HepG2 (cell line): ENCODE data around the gene B4GALT2. TPM values are rescaled to one million over a fixed set of nuclear protein-coding genes. Genes with fewer than 3 reads are reported as not detected.

Source experiments
- BHLHE40 ChIP-seq: IDR thresholded peaks from 2 replicates; pipeline ENCODE4 v1.6.1; 2011; ENCODE audit warnings: low read length, improper control_type of control experiment
- BORCS8-MEF2B ChIP-seq: sonication (generic); formaldehyde crosslinking; IDR thresholded peaks from 2 replicates; pipeline ENCODE4 v1.8.0; 2022; ENCODE audit warnings: mild to moderate bottlenecking, missing genetic modification reagents
- CBFB ChIP-seq: sonication (generic); formaldehyde crosslinking; IDR thresholded peaks from 2 replicates; pipeline ENCODE4 v1.4.0; 2020; ENCODE audit warnings: missing genetic modification reagents
- CCAR2 ChIP-seq: fragments of 200-400 bp; formaldehyde crosslinking; optimal IDR thresholded peaks from 2 replicates; pipeline ENCODE3; 2018; ENCODE audit warnings: low read depth, mild to moderate bottlenecking, low read length, moderate library complexity
- CREB1 ChIP-seq, 2 experiments: fragments of 450-650 bp in 1 of 2; IDR thresholded peaks; 2 replicates each; pipeline ENCODE4 v1.6.1; 2016 to 2017; ENCODE audit warnings: control low read depth in 1 of 2, mild to moderate bottlenecking in 1 of 2, missing compliant biosample characterization in 1 of 2, missing genetic modification characterization in 1 of 2
- ELF3 ChIP-seq: IDR thresholded peaks from 2 replicates; pipeline ENCODE4 v1.6.1; 2016; ENCODE audit warnings: missing genetic modification reagents, missing compliant biosample characterization
- KDM2A ChIP-seq: sonication (generic); formaldehyde crosslinking; IDR thresholded peaks from 2 replicates; pipeline ENCODE4 v1.4.0; 2020; ENCODE audit warnings: low read depth, missing genetic modification reagents, borderline replicate concordance
- KDM6A ChIP-seq: IDR thresholded peaks from 2 replicates; pipeline ENCODE4 v1.6.1; 2016; ENCODE audit warnings: low read depth
- MEIS1 ChIP-seq: sonication (generic); formaldehyde crosslinking; IDR thresholded peaks from 2 replicates; pipeline ENCODE4 v1.9.0; 2021; ENCODE audit warnings: mild to moderate bottlenecking, missing genetic modification reagents, moderate library complexity, borderline replicate concordance
- MYC ChIP-seq: sonication (generic); formaldehyde crosslinking; IDR thresholded peaks from 2 replicates; pipeline ENCODE4 v1.9.0; 2021; ENCODE audit warnings: missing genetic modification reagents, borderline replicate concordance
- NPAS2 ChIP-seq: sonication (generic); formaldehyde crosslinking; IDR thresholded peaks from 2 replicates; pipeline ENCODE4 v1.8.0; 2022; ENCODE audit warnings: mild to moderate bottlenecking, missing genetic modification reagents, borderline replicate concordance
- NR1H2 ChIP-seq: sonication (generic); formaldehyde crosslinking; IDR thresholded peaks from 2 replicates; pipeline ENCODE4 v1.8.1; 2022; ENCODE audit warnings: low read depth, missing genetic modification reagents, borderline replicate concordance
- POLR2AphosphoS2 ChIP-seq: IDR thresholded peaks from 2 replicates; pipeline ENCODE4 v1.6.1; 2011; ENCODE audit warnings: low read depth, low read length, improper control_type of control experiment
- TAF1 ChIP-seq: sonication (generic); formaldehyde crosslinking; IDR thresholded peaks from 2 replicates; pipeline ENCODE4 v1.4.0; 2020; ENCODE audit warnings: missing genetic modification reagents
- TGIF2 ChIP-seq: IDR thresholded peaks from 2 replicates; pipeline ENCODE4 v1.6.1; 2016; ENCODE audit warnings: control low read depth, missing compliant biosample characterization
- U2AF2 ChIP-seq: fragments of 200-400 bp; formaldehyde crosslinking; IDR thresholded peaks from 2 replicates; pipeline ENCODE4 v1.6.1; 2017; ENCODE audit warnings: low read depth, mild to moderate bottlenecking, low read length
- ZFP1 ChIP-seq: IDR thresholded peaks from 2 replicates; pipeline ENCODE4 v1.6.1; 2016
- ZNF160 ChIP-seq: sonication (generic); formaldehyde crosslinking; IDR thresholded peaks from 2 replicates; pipeline ENCODE4 v1.8.0; 2022; ENCODE audit warnings: mild to moderate bottlenecking, inconsistent platforms, missing genetic modification reagents
- ZNF274 ChIP-seq: sonication (generic); formaldehyde crosslinking; IDR thresholded peaks from 2 replicates; pipeline ENCODE4 v1.5.1; 2020; ENCODE audit warnings: mild to moderate bottlenecking, missing genetic modification reagents
- ZNF292 ChIP-seq: sonication (generic); formaldehyde crosslinking; IDR thresholded peaks from 2 replicates; pipeline ENCODE4 v1.8.1; 2022; ENCODE audit warnings: mild to moderate bottlenecking, low read depth, missing genetic modification reagents, borderline replicate concordance
- ZNF670 ChIP-seq: sonication (generic); formaldehyde crosslinking; IDR thresholded peaks from 2 replicates; pipeline ENCODE4 v1.8.0; 2022; ENCODE audit warnings: mild to moderate bottlenecking, missing genetic modification reagents, borderline replicate concordance
- ZNF768 ChIP-seq: sonication (generic); formaldehyde crosslinking; IDR thresholded peaks from 2 replicates; pipeline ENCODE4 v1.4.0; 2020; ENCODE audit warnings: missing genetic modification reagents
- ZNF883 ChIP-seq: sonication (generic); formaldehyde crosslinking; IDR thresholded peaks from 2 replicates; pipeline ENCODE4 v1.5.1; 2020; ENCODE audit warnings: mild to moderate bottlenecking, missing genetic modification reagents; ENCODE audit errors: not compliant biosample characterization
- ZSCAN9 ChIP-seq: IDR thresholded peaks from 2 replicates; pipeline ENCODE4 v1.6.1; 2016; ENCODE audit warnings: borderline replicate concordance
- polyA plus RNA-seq, 8 experiments: library from polyadenylated mRNA; depleted of rRNA in 3 of 8; stranded (reverse) in 7 of 8; unstranded in 1 of 8; fragments of >200 nt; fragmentation: Illumina TruSeq in 4 of 8; extraction: Trizol in 4 of 8; gene quantifications; 2 replicates each; pipeline versions ENCODE4 v1.2.1 to v1.2.3, GENCODE V29; 2011 to 2016; ENCODE audit warnings: low read depth in 4 of 8, missing spikeins in 1 of 8, mixed read lengths in 1 of 8; ENCODE audit not compliant: insufficient read depth in 1 of 8
- total RNA-seq, 5 experiments: library from RNA; depleted of rRNA; stranded (reverse); fragments of >200 nt; fragmentation: Illumina TruSeq; extraction: Trizol; gene quantifications; 2 replicates each; pipeline ENCODE4 v1.2.3, GENCODE V29; 2016; ENCODE audit warnings: low read depth in 1 of 5
- TF ChIP-seq, protein P1 (sequence below): sonication (generic); formaldehyde crosslinking; IDR thresholded peaks from 2 replicates; pipeline ENCODE4 v1.8.1; 2023; ENCODE audit warnings: missing genetic modification reagents, inconsistent platforms, borderline replicate concordance
- TF ChIP-seq, protein P2 (sequence below): IDR thresholded peaks from 2 replicates; pipeline ENCODE4 v1.6.1; 2016; ENCODE audit warnings: missing genetic modification reagents, missing compliant biosample characterization
- TF ChIP-seq, protein P3 (sequence below): sonication (generic); formaldehyde crosslinking; IDR thresholded peaks from 2 replicates; pipeline ENCODE4 v1.8.0; 2022; ENCODE audit warnings: mild to moderate bottlenecking, missing genetic modification reagents, borderline replicate concordance

The B4GALT2 gene
- total and polyA plus RNA-seq, 2 of the 13 experiments (the other 11 are each of a cell fraction or from before 2014, with no cell fraction given) = 41.9 to 78.0 TPM

DNA sequence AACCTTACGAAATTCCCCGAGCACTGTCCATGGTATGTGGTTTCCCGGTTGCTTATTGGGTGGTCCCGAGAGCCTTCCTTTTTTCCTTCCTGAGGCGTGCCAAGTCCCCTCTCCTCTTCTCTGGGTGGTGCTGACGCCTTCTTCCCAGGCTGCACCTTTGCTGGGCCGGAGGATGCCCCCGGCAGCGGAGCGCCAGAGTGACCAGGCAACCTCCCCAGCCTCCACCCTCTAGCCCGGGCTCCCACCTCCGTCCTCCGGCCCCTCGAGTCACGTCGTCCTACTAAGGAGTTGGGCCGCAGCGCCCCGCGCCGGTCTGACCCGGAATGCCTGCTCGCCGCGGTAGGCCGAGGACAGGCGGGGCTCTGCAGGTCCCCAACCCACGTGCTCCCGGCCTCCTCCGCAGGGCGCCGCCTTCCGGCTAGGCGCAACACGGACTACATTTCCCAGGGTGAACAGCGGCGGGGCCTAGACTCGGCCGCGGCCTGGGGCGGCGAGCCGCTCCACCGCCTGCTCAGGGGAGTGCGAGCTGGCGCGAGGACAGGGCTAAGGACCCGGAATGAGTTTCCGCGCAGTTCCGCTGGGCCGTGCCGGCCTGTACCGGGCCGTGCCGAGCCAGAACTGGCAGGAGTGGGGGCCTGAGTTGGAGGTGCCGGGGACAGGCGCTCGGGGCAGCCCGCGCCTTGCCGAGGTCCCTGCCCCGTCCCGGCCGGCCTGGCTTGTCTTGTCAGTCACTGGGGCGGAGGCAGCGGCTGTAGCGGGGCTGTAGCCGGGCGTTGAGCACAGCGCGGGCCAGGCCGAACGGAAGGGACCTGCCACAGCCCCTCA lies 32.6 kb upstream of the B4GALT2 start, which contains the start of gene IPO13 (continued):
- TF ChIP-seq MYC (peak; percentile 99), BHLHE40 (no peak; the same call in 1 of the 2 replicates), ELF3 (peak; percentile 86), NPAS2 (no peak), ZNF274 (CRISPR knock-in tag) (peak; percentile 90), ZNF160 (CRISPR knock-in tag) (peak; percentile 85; the same call in 1 of the 2 replicates), U2AF2 (0 out of 2 replicates have a peak, but pooled peaks have one; percentile 57), ZNF883 (CRISPR knock-in tag) (peak; percentile 90), ZNF292 (CRISPR knock-in tag) (no peak), CBFB (CRISPR knock-in tag) (peak; percentile 89), BORCS8-MEF2B (peak; percentile 72), TGIF2 (CRISPR knock-in tag) (peak; percentile 16; the same call in 1 of the 2 replicates), ZSCAN9 (CRISPR knock-in tag) (peak; percentile 49; the same call in 1 of the 2 replicates), KDM2A (peak; percentile 95), CREB1 (IDR thresholded peaks at IDR 0.05) (peak; percentile 66), CREB1 (CRISPR knock-in tag; IDR thresholded peaks at IDR 0.05) (peak; percentile 59; the same call in 1 of the 2 replicates), ZNF670 (CRISPR knock-in tag) (peak; percentile 94; the same call in 1 of the 2 replicates), MEIS1 (peak; percentile 97), ZFP1 (CRISPR knock-in tag) (0 out of 2 replicates have a peak, but pooled peaks have one; percentile 54), ZNF768 (0 out of 2 replicates have a peak, but pooled peaks have one; percentile 43), CCAR2 (no peak), NR1H2 (CRISPR knock-in tag) (no peak), KDM6A (CRISPR knock-in tag) (peak; percentile 36; the same call in 1 of the 2 replicates), POLR2AphosphoS2 (no peak), TAF1 (peak; percentile 87)
- TF ChIP-seq, protein P1, sequence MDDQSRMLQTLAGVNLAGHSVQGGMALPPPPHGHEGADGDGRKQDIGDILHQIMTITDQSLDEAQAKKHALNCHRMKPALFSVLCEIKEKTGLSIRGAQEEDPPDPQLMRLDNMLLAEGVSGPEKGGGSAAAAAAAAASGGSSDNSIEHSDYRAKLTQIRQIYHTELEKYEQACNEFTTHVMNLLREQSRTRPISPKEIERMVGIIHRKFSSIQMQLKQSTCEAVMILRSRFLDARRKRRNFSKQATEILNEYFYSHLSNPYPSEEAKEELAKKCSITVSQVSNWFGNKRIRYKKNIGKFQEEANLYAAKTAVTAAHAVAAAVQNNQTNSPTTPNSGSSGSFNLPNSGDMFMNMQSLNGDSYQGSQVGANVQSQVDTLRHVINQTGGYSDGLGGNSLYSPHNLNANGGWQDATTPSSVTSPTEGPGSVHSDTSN = 0 out of 2 replicates have a peak, but pooled peaks have one; percentile 49
- TF ChIP-seq, protein P2, sequence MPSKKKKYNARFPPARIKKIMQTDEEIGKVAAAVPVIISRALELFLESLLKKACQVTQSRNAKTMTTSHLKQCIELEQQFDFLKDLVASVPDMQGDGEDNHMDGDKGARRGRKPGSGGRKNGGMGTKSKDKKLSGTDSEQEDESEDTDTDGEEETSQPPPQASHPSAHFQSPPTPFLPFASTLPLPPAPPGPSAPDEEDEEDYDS = peak; percentile 82
- TF ChIP-seq, protein P3, sequence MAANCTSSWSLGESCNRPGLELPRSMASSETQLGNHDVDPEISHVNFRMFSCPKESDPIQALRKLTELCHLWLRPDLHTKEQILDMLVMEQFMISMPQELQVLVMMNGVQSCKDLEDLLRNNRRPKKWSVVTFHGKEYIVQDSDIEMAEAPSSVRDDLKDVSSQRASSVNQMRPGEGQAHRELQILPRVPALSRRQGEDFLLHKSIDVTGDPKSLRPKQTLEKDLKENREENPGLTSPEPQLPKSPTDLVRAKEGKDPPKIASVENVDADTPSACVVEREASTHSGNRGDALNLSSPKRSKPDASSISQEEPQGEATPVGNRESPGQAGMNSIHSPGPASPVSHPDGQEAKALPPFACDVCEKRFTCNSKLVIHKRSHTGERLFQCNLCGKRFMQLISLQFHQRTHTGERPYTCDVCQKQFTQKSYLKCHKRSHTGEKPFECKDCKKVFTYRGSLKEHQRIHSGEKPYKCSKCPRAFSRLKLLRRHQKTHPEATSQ (CRISPR knock-in tag) = 0 out of 2 replicates have a peak, but pooled peaks have one; percentile 76
